BLaER1 (cell line): ENCODE results near the gene EPOP.

Source experiments
- H3K27ac ChIP-seq: shearing (Covaris generic); formaldehyde crosslinking; 2 replicates; pipeline ENCODE4 v1.8.1; 2022
- H3K27me3 ChIP-seq: shearing (Covaris generic); formaldehyde crosslinking; 2 replicates; pipeline ENCODE4 v1.8.1; 2022
- H3K36me3 ChIP-seq: shearing (Covaris generic); formaldehyde crosslinking; 2 replicates; pipeline ENCODE4 v1.8.1; 2022
- H3K4me1 ChIP-seq: shearing (Covaris generic); formaldehyde crosslinking; 2 replicates; pipeline ENCODE4 v1.8.1; 2022
- H3K4me2 ChIP-seq: shearing (Covaris generic); formaldehyde crosslinking; 2 replicates; pipeline ENCODE4 v1.8.1; 2022
- H3K4me3 ChIP-seq: shearing (Covaris generic); formaldehyde crosslinking; 2 replicates; pipeline ENCODE4 v1.8.1; 2022
- H3K9ac ChIP-seq: shearing (Covaris generic); formaldehyde crosslinking; 2 replicates; pipeline ENCODE4 v1.8.1; 2022
- H3K9me3 ChIP-seq: shearing (Covaris generic); formaldehyde crosslinking; 2 replicates; pipeline ENCODE4 v1.8.1; 2022
- H4K20me1 ChIP-seq: shearing (Covaris generic); formaldehyde crosslinking; 2 replicates; pipeline ENCODE4 v1.8.1; 2022
- Cebpa-rat ChIP-seq: shearing (Covaris generic); IDR thresholded peaks from 2 replicates; pipeline ENCODE4 v1.8.1; 2022

The EPOP gene

DNA sequence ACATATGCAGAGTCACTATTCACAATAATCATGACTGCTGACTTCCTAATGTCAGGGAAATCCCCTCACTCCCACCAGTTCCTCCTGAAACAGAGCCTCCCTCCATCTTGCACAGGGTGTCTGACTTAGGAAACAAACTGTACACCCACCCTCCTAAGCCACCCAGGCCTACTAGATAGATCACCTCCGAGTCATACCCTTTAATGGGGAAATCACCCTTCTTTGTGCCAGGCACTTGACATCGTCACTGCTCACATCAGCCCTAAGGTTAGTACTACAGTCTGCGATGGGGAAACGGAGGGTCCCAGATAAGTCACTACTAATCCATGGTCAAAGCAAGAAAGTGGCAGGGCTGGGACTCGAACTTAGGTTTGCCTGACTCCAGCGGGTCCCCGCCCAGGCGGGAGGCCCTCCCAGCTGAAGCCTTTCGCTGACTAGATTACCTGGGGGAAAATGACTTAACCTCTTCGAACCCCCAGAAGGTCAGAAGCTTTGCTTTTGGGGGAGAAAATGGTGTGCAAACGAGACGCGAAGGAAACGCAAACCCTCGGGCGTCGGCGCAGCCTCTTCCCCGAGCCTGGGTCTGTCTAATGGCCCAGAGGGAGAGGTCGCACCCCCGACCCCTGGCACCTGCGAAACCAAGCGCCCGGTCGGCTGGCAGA lies 26.9 kb upstream of the EPOP start:
- no peaks in the 10 kb centered on the region for H3K9me3 ChIP-seq
- no peaks in the 10 kb centered on the region for H3K27me3 ChIP-seq
- peaks cover 38% of the 10 kb centered on the region for H3K4me1 ChIP-seq
- H3K4me3 ChIP-seq, result peak overlapping the region; percentile 97
- H3K4me2 ChIP-seq, result peak overlapping the region; percentile 94
- H3K9ac ChIP-seq, result peak overlapping the region; percentile 99
- H3K27ac ChIP-seq, result peak overlapping the region; percentile 99
- H3K36me3 ChIP-seq, result no peaks in the 10 kb centered on the region
- no peak for TF ChIP-seq Cebpa-rat
- H4K20me1 ChIP-seq, result peaks cover 7% of the 10 kb centered on the region

DNA sequence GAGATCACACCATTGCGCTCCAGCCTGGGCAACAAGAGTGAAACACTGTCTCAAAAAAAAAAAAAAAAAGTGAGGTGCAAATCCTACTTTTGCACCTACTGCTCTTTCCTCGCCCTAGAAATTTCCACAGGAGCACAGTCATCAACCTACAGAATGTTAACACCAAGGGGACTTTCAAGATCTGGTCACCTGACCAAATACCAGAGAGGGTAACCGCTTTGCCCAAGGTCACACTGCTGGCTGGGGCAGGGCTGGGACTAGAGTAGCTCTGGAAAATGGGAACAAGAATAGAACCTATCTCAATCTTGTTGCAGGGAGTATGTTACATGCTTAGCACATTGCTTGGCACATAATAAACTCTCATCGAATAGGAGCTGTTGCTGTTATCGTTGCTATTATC lies 24.0 kb upstream of the EPOP start:
- no peak for TF ChIP-seq Cebpa-rat
- no peak overlapping the region for H3K27ac ChIP-seq
- no peaks in the 10 kb centered on the region for H3K9me3 ChIP-seq
- no peak overlapping the region for H3K4me3 ChIP-seq
- no peaks in the 10 kb centered on the region for H4K20me1 ChIP-seq
- H3K4me2 ChIP-seq, result no peak overlapping the region
- no peaks in the 10 kb centered on the region for H3K36me3 ChIP-seq
- no peak overlapping the region for H3K9ac ChIP-seq
- H3K4me1 ChIP-seq, result peaks cover 50% of the 10 kb centered on the region
- no peaks in the 10 kb centered on the region for H3K27me3 ChIP-seq

DNA sequence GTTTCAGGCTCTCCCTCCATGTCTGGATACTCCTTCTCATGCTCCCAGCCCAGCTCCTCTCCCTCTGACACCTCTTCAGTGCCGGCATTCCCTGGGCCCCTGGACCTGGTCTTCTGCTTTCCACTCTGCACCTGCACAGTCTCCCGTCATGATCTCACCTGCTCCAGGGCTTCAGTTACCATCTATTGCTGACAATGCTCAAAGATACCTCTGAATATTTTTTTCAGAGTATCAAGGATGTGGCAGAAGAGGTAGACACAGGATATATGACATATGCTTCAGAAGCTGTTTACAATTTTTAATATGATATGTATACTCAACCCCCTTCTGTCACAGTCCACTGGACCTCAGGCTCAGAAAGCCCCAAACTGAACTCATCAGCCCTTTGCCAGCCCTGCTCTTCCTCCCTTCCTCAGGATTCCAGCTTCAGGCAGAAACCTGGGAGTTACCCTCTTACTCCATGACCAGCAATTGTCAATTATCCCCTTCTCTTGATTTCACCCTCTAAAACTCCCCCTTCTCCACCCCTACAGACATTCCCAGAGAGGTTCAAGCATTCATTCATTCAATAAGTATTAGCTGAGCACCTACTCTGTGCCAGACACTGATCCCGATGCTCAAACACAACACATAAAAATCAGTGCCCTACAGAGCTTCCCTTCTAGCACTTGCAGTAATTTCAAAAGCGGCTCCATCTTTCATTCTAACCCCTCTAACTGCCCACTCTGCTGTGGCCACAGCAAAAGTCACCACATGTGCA lies 22.5 kb upstream of the EPOP start:
- no peak overlapping the region for H3K4me3 ChIP-seq
- peaks cover 39% of the 10 kb centered on the region for H3K4me1 ChIP-seq
- H3K27me3 ChIP-seq, result no peaks in the 10 kb centered on the region
- H3K36me3 ChIP-seq, result no peaks in the 10 kb centered on the region
- no peak overlapping the region for H3K27ac ChIP-seq
- no peaks in the 10 kb centered on the region for H3K9me3 ChIP-seq
- H3K4me2 ChIP-seq, result 0 out of 2 replicates have a peak overlapping the region, but pooled peaks have one; percentile 27
- TF ChIP-seq Cebpa-rat, result no peak
- H4K20me1 ChIP-seq, result no peaks in the 10 kb centered on the region
- H3K9ac ChIP-seq, result no peak overlapping the region

DNA sequence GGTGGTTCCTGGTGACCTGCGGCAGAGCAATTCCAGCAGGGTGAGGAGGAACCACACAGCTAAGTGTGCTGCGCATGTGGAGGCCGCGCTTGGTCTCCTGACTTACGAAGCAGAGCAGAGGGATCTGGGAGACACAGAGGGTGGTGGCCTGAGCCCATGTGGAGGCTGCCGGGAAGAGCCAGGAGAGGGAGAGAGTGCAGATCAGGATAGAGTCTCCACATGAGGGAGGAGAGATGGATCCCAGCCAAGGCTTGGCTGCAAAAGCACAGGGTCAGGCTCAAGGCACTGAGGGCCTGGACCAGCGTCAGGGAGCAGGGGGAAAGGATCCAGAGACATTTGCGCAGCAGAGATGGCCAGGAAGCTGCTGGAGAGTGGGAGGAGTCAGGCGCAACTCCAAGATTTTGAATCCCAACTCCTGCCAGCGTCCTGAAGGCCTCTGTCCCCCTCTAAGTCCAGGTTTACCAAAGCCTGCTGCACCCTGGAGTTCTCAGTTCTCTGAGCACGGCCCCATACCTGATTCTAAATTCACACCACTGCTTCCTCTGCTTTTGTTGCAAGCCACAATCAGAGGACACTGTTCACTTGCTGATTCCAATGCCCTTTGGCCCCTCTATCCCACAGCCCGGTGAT lies 19.1 kb upstream of the EPOP start:
- Histone ChIP-seq H3K9ac (no peak overlapping the region), H3K27ac (no peak overlapping the region), H3K4me2 (no peak overlapping the region), H3K4me1 (peaks cover 36% of the 10 kb centered on the region), H3K9me3 (no peaks in the 10 kb centered on the region), H3K27me3 (no peaks in the 10 kb centered on the region), H3K4me3 (no peak overlapping the region), H3K36me3 (no peaks in the 10 kb centered on the region), H4K20me1 (no peaks in the 10 kb centered on the region)
- no peak for TF ChIP-seq Cebpa-rat

DNA sequence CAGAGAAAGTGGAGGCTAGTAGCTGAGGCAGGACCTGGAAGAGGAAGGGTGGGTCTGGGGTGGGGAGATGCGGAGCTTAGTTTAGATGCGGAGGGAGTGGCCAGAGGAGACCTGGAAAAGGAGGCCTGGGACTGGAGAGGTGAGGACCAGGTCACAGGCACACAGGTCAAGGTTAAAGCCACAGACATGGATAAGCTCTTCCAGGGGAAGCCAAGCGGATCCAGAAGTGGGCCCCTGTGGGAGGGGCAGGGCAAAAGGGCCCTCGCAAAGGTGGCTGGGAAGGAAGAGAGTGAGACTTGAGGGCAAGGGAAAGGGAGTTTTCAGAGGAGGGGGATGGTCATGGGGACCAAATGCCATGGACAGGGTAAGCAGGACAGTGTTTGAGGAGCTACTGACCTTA lies 16.4 kb upstream of the EPOP start:
- no peak overlapping the region for H3K4me3 ChIP-seq
- H3K27me3 ChIP-seq, result no peaks in the 10 kb centered on the region
- no peak for TF ChIP-seq Cebpa-rat

DNA sequence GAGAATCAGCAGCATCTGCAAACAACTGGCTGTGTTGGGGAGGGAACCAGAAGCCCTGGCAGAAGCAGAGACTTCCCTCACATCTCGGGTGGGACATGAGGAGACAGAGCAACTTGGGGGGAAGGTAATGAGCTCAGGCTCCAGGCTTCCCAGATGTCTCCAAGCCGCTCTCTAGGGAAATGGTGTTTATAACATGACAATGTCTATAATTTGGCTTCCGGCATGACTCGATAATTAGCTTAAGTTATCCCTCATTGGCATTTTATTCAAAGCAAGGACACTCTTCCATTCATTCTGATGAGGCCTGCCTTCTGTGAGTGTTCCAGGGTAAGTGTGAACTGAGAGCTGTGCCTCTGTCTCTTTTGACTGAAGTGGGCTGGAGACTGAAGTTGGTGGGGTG lies 15.6 kb upstream of the EPOP start:
- Histone ChIP-seq H3K4me1 (peaks cover 14% of the 10 kb centered on the region), H3K4me2 (no peak overlapping the region), H4K20me1 (no peaks in the 10 kb centered on the region), H3K9ac (no peak overlapping the region), H3K27ac (no peak overlapping the region), H3K4me3 (no peak overlapping the region), H3K27me3 (no peaks in the 10 kb centered on the region), H3K36me3 (no peaks in the 10 kb centered on the region), H3K9me3 (no peaks in the 10 kb centered on the region)
- TF ChIP-seq Cebpa-rat, result no peak

More for the DNA sequence above, 16.4 kb upstream of the EPOP start:
- H3K27ac ChIP-seq, result no peak overlapping the region
- H3K36me3 ChIP-seq, result no peaks in the 10 kb centered on the region
- H3K4me2 ChIP-seq, result peak overlapping the region; percentile 43
- peaks cover 21% of the 10 kb centered on the region for H3K4me1 ChIP-seq
- no peaks in the 10 kb centered on the region for H3K9me3 ChIP-seq
- no peak overlapping the region for H3K9ac ChIP-seq
- H4K20me1 ChIP-seq, result no peaks in the 10 kb centered on the region

DNA sequence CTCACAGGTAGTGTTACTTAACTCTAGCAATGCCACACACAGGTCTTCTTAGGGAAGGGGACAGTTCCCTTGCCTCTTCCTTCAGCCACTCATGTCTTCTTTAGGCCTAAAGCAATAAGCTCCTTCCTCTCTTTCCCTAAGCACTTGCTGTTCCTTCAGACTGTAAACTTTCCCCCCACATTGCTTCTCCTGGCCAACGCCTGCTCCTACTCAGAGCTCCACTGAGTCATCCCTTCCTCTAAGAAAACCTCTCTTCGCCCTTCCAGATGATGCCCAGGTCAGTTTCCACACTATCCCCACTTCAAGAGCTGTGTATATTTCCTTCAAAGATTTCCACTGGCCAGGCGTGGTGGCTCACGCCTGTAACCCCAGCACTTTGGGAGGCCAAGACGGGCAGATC lies 12.5 kb upstream of the EPOP start:
- no peak for TF ChIP-seq Cebpa-rat

DNA sequence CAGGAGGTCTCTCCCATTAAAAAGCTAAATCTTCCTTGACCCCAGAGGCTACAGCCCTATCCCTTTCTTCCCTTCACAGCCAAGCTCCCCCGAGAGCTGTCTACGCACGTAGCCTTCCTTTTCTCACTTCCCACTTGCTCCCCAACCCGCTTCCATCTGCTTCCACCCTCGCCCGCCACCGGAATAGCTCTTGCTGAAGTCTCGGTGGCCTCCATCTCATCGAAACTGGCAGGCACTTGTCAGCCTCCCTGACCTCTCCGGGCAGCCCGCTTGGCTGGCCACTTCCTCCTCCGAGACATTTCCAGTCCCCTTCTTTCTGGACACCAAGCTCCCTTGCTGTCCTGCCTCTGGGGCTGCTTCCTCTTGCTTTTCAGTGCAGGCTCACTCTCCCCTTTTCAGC lies 10.7 kb upstream of the EPOP start:
- no peaks in the 10 kb centered on the region for H3K36me3 ChIP-seq

More for the DNA sequence above, 12.5 kb upstream of the EPOP start:
- H3K4me1 ChIP-seq, result peaks cover 13% of the 10 kb centered on the region
- no peak overlapping the region for H3K4me2 ChIP-seq
- no peak overlapping the region for H3K4me3 ChIP-seq
- H3K27me3 ChIP-seq, result no peaks in the 10 kb centered on the region
- no peaks in the 10 kb centered on the region for H3K36me3 ChIP-seq
- no peak overlapping the region for H3K27ac ChIP-seq
- H3K9ac ChIP-seq, result no peak overlapping the region
- no peaks in the 10 kb centered on the region for H4K20me1 ChIP-seq
- H3K9me3 ChIP-seq, result no peaks in the 10 kb centered on the region

DNA sequence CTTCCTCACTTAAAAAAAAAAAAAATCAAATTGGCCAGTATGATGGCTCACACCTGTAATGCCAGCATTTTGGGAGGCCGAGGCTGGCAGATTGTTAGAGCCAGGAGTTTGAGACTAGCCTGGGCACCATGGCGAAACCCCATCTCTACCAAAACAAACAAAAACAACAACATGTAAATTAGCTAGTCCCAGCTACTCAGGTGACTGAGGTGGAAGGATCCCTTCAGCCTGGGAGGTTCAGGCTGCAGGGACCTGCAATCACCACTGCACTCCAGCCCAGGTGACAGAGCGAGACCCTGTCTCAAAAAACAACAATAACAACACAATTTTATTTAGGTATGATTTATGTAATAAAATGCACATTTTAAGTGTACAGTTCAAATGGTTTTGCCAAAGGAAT lies 6.3 kb upstream of the EPOP start:
- peaks cover 12% of the 10 kb centered on the region for H3K4me1 ChIP-seq
- no peak overlapping the region for H3K4me2 ChIP-seq
- H3K4me3 ChIP-seq, result no peak overlapping the region
- TF ChIP-seq Cebpa-rat, result no peak
- no peaks in the 10 kb centered on the region for H3K27me3 ChIP-seq
- H3K27ac ChIP-seq, result no peak overlapping the region
- no peaks in the 10 kb centered on the region for H4K20me1 ChIP-seq
- H3K9me3 ChIP-seq, result no peaks in the 10 kb centered on the region
- no peak overlapping the region for H3K9ac ChIP-seq
- H3K36me3 ChIP-seq, result no peaks in the 10 kb centered on the region

More for the DNA sequence above, 10.7 kb upstream of the EPOP start:
- TF ChIP-seq Cebpa-rat, result no peak
- peaks cover 3% of the 10 kb centered on the region; the same call in 1 of the 2 replicates for H3K4me1 ChIP-seq
- H3K9ac ChIP-seq, result no peak overlapping the region
- no peak overlapping the region for H3K27ac ChIP-seq
- no peaks in the 10 kb centered on the region for H3K9me3 ChIP-seq
- no peak overlapping the region for H3K4me3 ChIP-seq
- no peaks in the 10 kb centered on the region for H4K20me1 ChIP-seq
- no peak overlapping the region for H3K4me2 ChIP-seq
- no peaks in the 10 kb centered on the region for H3K27me3 ChIP-seq

DNA sequence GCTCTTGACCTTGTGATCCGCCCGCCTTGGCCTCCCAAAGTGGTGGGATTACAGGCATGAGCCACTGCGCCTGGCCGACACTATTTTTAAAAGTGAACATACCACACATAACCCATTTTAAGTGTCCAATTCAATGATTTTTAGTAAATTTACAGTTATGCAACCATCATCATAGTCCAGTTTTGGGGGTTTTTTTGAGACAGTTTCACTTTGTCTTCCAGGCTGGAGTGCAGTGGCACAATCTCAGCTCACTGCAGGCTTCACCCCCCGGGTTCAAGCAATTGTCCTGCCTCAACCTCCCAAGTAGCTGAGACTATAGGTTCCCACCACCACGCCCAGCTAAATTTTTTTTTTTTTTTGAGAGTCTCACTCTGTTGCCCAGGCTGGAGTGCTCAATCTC lies 3.1 kb upstream of the EPOP start:
- H3K9me3 ChIP-seq, result no peaks in the 10 kb centered on the region
- no peak overlapping the region for H3K4me2 ChIP-seq
- no peak overlapping the region for H3K27ac ChIP-seq
- H3K4me1 ChIP-seq, result peaks cover 34% of the 10 kb centered on the region
- no peak overlapping the region for H3K4me3 ChIP-seq
- peaks cover 19% of the 10 kb centered on the region for H3K27me3 ChIP-seq
- H3K36me3 ChIP-seq, result no peaks in the 10 kb centered on the region
- no peak for TF ChIP-seq Cebpa-rat
- H4K20me1 ChIP-seq, result peaks cover 17% of the 10 kb centered on the region
- H3K9ac ChIP-seq, result no peak overlapping the region
